K562 (cell line): ENCODE results near the gene ADRM1. TPM values are rescaled to one million over a fixed set of nuclear protein-coding genes. Genes with fewer than 3 reads are reported as not detected.
A peak's percentile ranks its signal among the peaks of the same experiment; 100 is the strongest.

Experiments
- ATAC-seq: fragments of 200-7000 bp; cut with Tn5 transposase; 3 replicates; pipeline ENCODE4 v1.9.1; 2020; ENCODE audit warnings: moderate library complexity
- BruUV-seq: library from RNA; stranded (reverse); fragments of 400-500 nt; replicated peaks from 2 replicates; lab custom pipeline; 2021; lab: Mats Ljungman, UMichigan
- CTCF ChIA-PET: fragments of 300-600 bp; formaldehyde crosslinking; extraction: SDS; loops from one replicate; lab custom pipeline; 2021; ENCODE audit warnings: low intra/inter-chr PET ratio; lab: Yijun Ruan, JAX
- POLR2A ChIA-PET: fragments of 300-600, 350-650 bp; sonication (Branson Sonifier 250); formaldehyde crosslinking; extraction: SDS; loops from one replicate; lab custom pipeline; 2021; ENCODE audit warnings: antibody characterized with exemption, inconsistent platforms; lab: Yijun Ruan, JAX
- DNase-seq, 4 experiments: peaks; one replicate each; pipeline versions ENCODE4 v3.0.0 to v3.0.0-alpha.2; 2011 to 2018; ENCODE audit warnings: low spot score in 3 of 4, mixed read lengths in 3 of 4; ENCODE audit errors: extremely low read depth in 1 of 4
- FAIRE-seq: peaks from 2 replicates; lab custom pipeline; 2011; peaks lifted over from hg19 to GRCh38; lab: Jason Lieb, UNC
- H2AFZ ChIP-seq: 2 replicates; pipeline ENCODE4 v1.6.0; 2011; ENCODE audit warnings: low read depth, low read length, control low read depth, inconsistent platforms
- H3K27ac ChIP-seq: fragments of 200-600 bp; 3 replicates; pipeline ENCODE4 v1.8.0; 2011; ENCODE audit warnings: low read depth, mild to moderate bottlenecking, control low read depth, inconsistent platforms, low read length, moderate library complexity, mixed read lengths; ENCODE audit errors: extremely low read depth
- H3K27me3 ChIP-seq, 2 experiments: fragments of 300-600 bp in 1 of 2; 2 replicates in 1 of 2; 3 replicates in 1 of 2; pipeline versions ENCODE4 v1.6.0 to v1.8.0; 2011; ENCODE audit warnings: inconsistent platforms in 2 of 2, low read length in 2 of 2, mild to moderate bottlenecking in 1 of 2, mixed read lengths in 1 of 2, moderate library complexity in 1 of 2; ENCODE audit not compliant: control insufficient read depth in 2 of 2, insufficient read depth in 2 of 2
- H3K36me3 ChIP-seq: fragments of 300-600 bp; 3 replicates; pipeline ENCODE4 v1.8.0; 2011; ENCODE audit warnings: mild to moderate bottlenecking, low read length, inconsistent platforms; ENCODE audit not compliant: control insufficient read depth, insufficient read depth
- H3K4me1 ChIP-seq, 2 experiments: fragments of 200-600 bp in 1 of 2; replicated peaks in 1 of 2; 2 replicates in 1 of 2; 3 replicates in 1 of 2; pipeline versions ENCODE4 v1.5.1 to v1.8.0; 2011; ENCODE audit warnings: inconsistent platforms in 2 of 2, low read length in 2 of 2, mild to moderate bottlenecking in 1 of 2, mixed read lengths in 1 of 2, moderate library complexity in 1 of 2; ENCODE audit not compliant: control insufficient read depth in 2 of 2, insufficient read depth in 2 of 2
- H3K4me2 ChIP-seq: 2 replicates; pipeline ENCODE4 v1.6.1; 2011; ENCODE audit warnings: low read length, control low read depth, inconsistent platforms, mixed read lengths; ENCODE audit not compliant: insufficient read depth
- H3K4me3 ChIP-seq: fragments of 200-600 bp; sonication (generic), shearing (Covaris generic); 2 replicates; pipeline ENCODE4 v1.5.1; 2016; ENCODE audit warnings: control low read depth, inconsistent platforms
- H3K79me2 ChIP-seq: fragments of 200-600 bp; 3 replicates; pipeline ENCODE4 v1.8.0; 2011; ENCODE audit warnings: low read length, inconsistent platforms; ENCODE audit not compliant: control insufficient read depth, insufficient read depth
- H3K9ac ChIP-seq, 2 experiments: 2 replicates each; pipeline versions ENCODE4 v1.6.0 to v1.6.1; 2011; ENCODE audit warnings: low read depth in 2 of 2, low read length in 2 of 2, control low read depth in 1 of 2, inconsistent platforms in 1 of 2, mild to moderate bottlenecking in 1 of 2, mixed read lengths in 1 of 2; ENCODE audit not compliant: insufficient read depth in 1 of 2
- H3K9me1 ChIP-seq: one replicate; pipeline ENCODE4 v1.6.0; 2011; ENCODE audit warnings: inconsistent platforms, mild to moderate bottlenecking, low read length, moderate library complexity; ENCODE audit not compliant: control insufficient read depth, insufficient read depth
- H3K9me3 ChIP-seq: replicated peaks from 2 replicates; pipeline ENCODE4 v1.5.1; 2011; ENCODE audit warnings: low read depth, low read length, inconsistent platforms; ENCODE audit not compliant: control insufficient read depth, insufficient read depth
- H4K20me1 ChIP-seq: replicated peaks from 2 replicates; pipeline ENCODE4 v1.6.1; 2011; ENCODE audit warnings: low read length, inconsistent platforms, mixed read lengths; ENCODE audit not compliant: control insufficient read depth, insufficient read depth
- GABPA ChIP-seq: fragments of 200-800 bp; sonication (Bioruptor generic); conservative IDR thresholded peaks from 2 replicates; pipeline ENCODE4 v1.6.1; 2016; ENCODE audit warnings: low read depth, missing genetic modification characterization, missing compliant biosample characterization
- HCFC1 ChIP-seq: IDR thresholded peaks from 2 replicates; pipeline ENCODE4 v1.6.1; 2012; ENCODE audit warnings: low read depth, low read length, improper control_type of control experiment
- NBN ChIP-seq: fragments of 450-650 bp; IDR thresholded peaks from 2 replicates; pipeline ENCODE4 v1.6.1; 2016; ENCODE audit warnings: low read depth, mild to moderate bottlenecking
- NCOA1 ChIP-seq: fragments of 450-650 bp; IDR thresholded peaks from 2 replicates; pipeline ENCODE4 v1.6.1; 2016; ENCODE audit warnings: low read depth
- POLR2G ChIP-seq: fragments of 200-400 bp; formaldehyde crosslinking; IDR thresholded peaks from 2 replicates; pipeline ENCODE4 v1.6.1; 2017; ENCODE audit warnings: low read depth, mild to moderate bottlenecking, antibody characterized with exemption, low read length, moderate library complexity
- XRCC4 ChIP-seq: IDR thresholded peaks from one replicate; pipeline ENCODE4 v1.6.1; 2011; ENCODE audit not compliant: insufficient read depth, insufficient read length; ENCODE audit errors: extremely low read depth
- XRCC5 ChIP-seq: fragments of 200-400 bp; formaldehyde crosslinking; IDR thresholded peaks from 2 replicates; pipeline ENCODE4 v1.6.1; 2017; ENCODE audit warnings: low read depth, mild to moderate bottlenecking, low read length
- WGBS: fragments of 100-300 bp; shearing (Covaris generic); methylation state at CpG from one replicate; pipeline ENCODE4 v1.1.6; 2016; ENCODE audit warnings: low coverage, mixed read lengths; ENCODE audit not compliant: insufficient coverage; ENCODE audit errors: missing lambda C conversion rate; 5-methylcytosine and 5-hydroxymethylcytosine counted together
- in situ Hi-C: fragments of 300-500 bp; cut with MboI; formaldehyde crosslinking; loops from 4 replicates; pipeline ENCODE4 v1.15.0; 2018; ENCODE audit warnings: inconsistent platforms, mixed read lengths
- intact Hi-C: fragments of 100-400 bp; cut with micrococcal nuclease; formaldehyde crosslinking; loops from 2 replicates; pipeline ENCODE4 v1.14.2; 2022
- polyA plus RNA-seq, 8 experiments: library from polyadenylated mRNA; depleted of rRNA in 4 of 8; stranded (reverse) in 5 of 8; unstranded in 3 of 8; fragments of >200 nt; fragmentation: Nextera tagmentation in 2 of 8; fragmentation: Illumina TruSeq in 1 of 8; extraction: Ambion mirVana in 2 of 8; extraction: Trizol in 1 of 8; gene quantifications; 2 replicates each; pipeline versions ENCODE4 v1.2.1 to v1.2.3, GENCODE V29; 2011 to 2014; ENCODE audit warnings: inconsistent platforms in 1 of 8, missing spikeins in 1 of 8
- total RNA-seq, 7 experiments: library from RNA; depleted of rRNA in 6 of 7; stranded (reverse); fragments of >200 nt in 6 of 7; fragmentation: Illumina TruSeq in 2 of 7; extraction: Trizol in 2 of 7; gene quantifications; 2 replicates each; pipeline versions ENCODE4 v1.2.1 to v1.2.3, GENCODE V29; 2011 to 2021; ENCODE audit warnings: low replicate concordance in 1 of 7
- TF ChIP-seq, protein P1 (sequence below): sonication (generic); formaldehyde crosslinking; IDR thresholded peaks from 2 replicates; pipeline ENCODE4 v1.8.1; 2023; ENCODE audit warnings: mild to moderate bottlenecking, missing genetic modification reagents

ADRM1 gene
- total and polyA plus RNA-seq, 9 of the 15 experiments (the other 6 are each of a cell fraction or from before 2014, with no cell fraction given) = 5.0 to 223 (median 67.4) TPM

DNA sequence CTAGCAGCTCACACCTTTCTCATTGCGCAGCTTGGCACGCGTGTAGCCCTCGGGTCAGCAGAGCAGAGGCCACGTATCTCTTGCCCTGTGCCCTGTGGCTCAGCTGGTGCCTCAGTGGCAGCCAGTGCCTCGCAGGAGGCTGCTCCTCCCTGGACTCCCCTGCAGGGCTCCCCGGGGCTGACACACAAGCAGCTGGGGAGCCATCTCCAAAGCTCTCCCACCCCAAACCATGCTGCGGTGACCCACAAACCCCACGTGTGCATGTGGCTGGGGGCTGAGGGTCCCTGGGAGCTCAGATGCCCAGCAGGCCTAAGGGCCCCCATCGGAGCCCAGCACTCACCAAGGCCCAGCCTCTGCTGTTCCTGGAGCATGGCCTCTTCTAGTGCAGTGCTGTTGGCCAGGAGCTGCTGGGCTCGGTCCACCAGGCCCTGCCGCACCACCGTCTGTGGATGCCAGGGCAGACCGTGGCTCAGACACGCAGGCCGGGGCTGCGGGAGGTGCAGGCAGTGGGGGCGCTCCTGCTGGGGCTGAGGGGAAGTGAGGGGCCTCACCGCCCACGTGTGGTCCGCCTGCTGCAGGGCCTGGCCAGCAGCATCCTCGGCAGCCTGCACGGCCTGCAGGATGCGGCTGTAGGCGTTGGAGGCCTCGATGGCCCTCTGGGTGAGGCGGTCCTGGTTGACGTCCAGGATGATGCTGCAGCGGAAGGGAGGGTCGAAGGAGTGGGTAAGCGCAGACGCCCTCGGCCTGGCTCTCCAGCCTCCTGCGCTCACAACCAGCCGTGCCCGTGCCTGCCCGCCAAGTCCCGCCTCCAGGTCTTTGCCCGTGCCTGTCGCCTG is 13.8 kb downstream of the ADRM1 start:
- no peak overlapping the region for H3K4me3 ChIP-seq
- peaks cover 0 to 39% of the 10 kb centered on the region in 2 experiments; a peak in 2 of 5 replicates for H3K4me1 ChIP-seq
- no peak overlapping the region for H3K27ac ChIP-seq
- no peaks in the 10 kb centered on the region for H3K79me2 ChIP-seq
- H4K20me1 ChIP-seq = no peaks in the 10 kb centered on the region
- no peaks in the 10 kb centered on the region for H3K9me3 ChIP-seq
- H3K36me3 ChIP-seq = peaks cover 84% of the 10 kb centered on the region; the same call in 2 of the 3 replicates
- no peak overlapping the region for H2AFZ ChIP-seq
- H3K9me1 ChIP-seq = peaks cover 3% of the 10 kb centered on the region
- no peak overlapping the region for H3K4me2 ChIP-seq
- TF ChIP-seq XRCC4 = no peak
- TF ChIP-seq POLR2G = 0 out of 2 replicates have a peak, but pooled peaks have one; percentile 17
- TF ChIP-seq, all 486 proteins: peak for 1
- no peaks in the 10 kb centered on the region for H3K27me3 ChIP-seq
- ChIA-PET CTCF (no interaction called here), POLR2A (interaction anchor here (0.6 to 3.1 kb wide), 3 partner anchors 11 to 96 kb away, joined by 3 to 19 read pairs (median 4); no protein-coding TSS in a partner anchor)
- WGBS = 94% methylated on average over 19 of the region's 40 CpGs
- intact Hi-C loops = no loop called here
- DNase-seq (no peak), FAIRE-seq (no peak), ATAC-seq (no peak)
- no TSS peak for BruUV-seq
- H3K9ac ChIP-seq = no peak overlapping the region
- in situ Hi-C loops = no loop called here

DNA sequence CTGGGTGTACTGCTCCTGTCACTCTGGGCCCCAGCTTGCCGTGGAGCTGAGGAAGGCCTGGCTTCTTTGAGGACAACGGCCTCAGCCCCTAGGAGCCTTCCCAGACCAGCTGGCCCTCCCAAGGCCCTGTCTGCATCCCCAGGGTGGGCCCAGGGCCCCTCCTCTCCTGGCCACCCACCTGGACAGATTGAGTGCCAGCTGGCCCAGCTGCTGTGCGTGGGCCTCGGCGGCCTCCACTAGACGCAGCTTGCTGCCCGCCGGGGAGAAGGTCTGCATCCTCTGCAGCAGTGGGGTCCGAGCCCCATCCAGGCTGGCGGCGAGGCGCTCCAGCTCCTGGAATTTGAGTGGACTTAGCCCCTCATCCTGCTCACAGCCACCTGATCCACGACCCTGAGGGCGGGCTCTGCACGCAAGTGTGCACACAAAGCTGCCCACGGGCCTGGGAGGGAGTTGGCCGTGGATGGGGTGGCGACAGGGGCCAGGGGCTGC is 14.4 kb downstream of the ADRM1 start:
- Histone ChIP-seq H2AFZ (no peak overlapping the region), H3K9me3 (no peaks in the 10 kb centered on the region), H3K4me3 (no peak overlapping the region), H3K9me1 (peaks cover 3% of the 10 kb centered on the region), H3K79me2 (no peaks in the 10 kb centered on the region), H3K4me1 (peaks cover 2 to 46% of the 10 kb centered on the region in 2 experiments; a peak in 2 of 5 replicates), H3K27ac (no peak overlapping the region), H3K4me2 (no peak overlapping the region), H3K36me3 (peaks cover 86% of the 10 kb centered on the region; the same call in 2 of the 3 replicates), H3K9ac (no peak overlapping the region), H4K20me1 (no peaks in the 10 kb centered on the region), H3K27me3 (no peaks in the 10 kb centered on the region)
- ChIA-PET CTCF (no interaction called here), POLR2A (interaction anchor here (1.6 to 3.1 kb wide), 2 partner anchors 11 to 41 kb away, joined by 4 to 19 read pairs; no protein-coding TSS in a partner anchor)
- intact Hi-C loops = no loop called here
- DNase-seq (no peak), ATAC-seq (no peak), FAIRE-seq (no peak)
- no TSS peak for BruUV-seq
- WGBS = 88% methylated on average over 14 of the region's 18 CpGs
- in situ Hi-C loops = no loop called here
- TF ChIP-seq, protein P1, sequence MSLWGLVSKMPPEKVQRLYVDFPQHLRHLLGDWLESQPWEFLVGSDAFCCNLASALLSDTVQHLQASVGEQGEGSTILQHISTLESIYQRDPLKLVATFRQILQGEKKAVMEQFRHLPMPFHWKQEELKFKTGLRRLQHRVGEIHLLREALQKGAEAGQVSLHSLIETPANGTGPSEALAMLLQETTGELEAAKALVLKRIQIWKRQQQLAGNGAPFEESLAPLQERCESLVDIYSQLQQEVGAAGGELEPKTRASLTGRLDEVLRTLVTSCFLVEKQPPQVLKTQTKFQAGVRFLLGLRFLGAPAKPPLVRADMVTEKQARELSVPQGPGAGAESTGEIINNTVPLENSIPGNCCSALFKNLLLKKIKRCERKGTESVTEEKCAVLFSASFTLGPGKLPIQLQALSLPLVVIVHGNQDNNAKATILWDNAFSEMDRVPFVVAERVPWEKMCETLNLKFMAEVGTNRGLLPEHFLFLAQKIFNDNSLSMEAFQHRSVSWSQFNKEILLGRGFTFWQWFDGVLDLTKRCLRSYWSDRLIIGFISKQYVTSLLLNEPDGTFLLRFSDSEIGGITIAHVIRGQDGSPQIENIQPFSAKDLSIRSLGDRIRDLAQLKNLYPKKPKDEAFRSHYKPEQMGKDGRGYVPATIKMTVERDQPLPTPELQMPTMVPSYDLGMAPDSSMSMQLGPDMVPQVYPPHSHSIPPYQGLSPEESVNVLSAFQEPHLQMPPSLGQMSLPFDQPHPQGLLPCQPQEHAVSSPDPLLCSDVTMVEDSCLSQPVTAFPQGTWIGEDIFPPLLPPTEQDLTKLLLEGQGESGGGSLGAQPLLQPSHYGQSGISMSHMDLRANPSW (CRISPR knock-in tag) = no peak
- TF ChIP-seq HCFC1 (no peak), XRCC5 (no peak), NBN (no peak), GABPA (tag) (no peak), NCOA1 (no peak)
